HG03066 (cell line): ENCODE results near the gene PTGER1.

Experiments
- ATAC-seq: cut with Tn5 transposase; IDR thresholded peaks from one replicate; pipeline ENCODE4 v1.9.1; 2021; ENCODE audit warnings: low read depth; ENCODE audit not compliant: unreplicated experiment

The PTGER1 gene

DNA sequence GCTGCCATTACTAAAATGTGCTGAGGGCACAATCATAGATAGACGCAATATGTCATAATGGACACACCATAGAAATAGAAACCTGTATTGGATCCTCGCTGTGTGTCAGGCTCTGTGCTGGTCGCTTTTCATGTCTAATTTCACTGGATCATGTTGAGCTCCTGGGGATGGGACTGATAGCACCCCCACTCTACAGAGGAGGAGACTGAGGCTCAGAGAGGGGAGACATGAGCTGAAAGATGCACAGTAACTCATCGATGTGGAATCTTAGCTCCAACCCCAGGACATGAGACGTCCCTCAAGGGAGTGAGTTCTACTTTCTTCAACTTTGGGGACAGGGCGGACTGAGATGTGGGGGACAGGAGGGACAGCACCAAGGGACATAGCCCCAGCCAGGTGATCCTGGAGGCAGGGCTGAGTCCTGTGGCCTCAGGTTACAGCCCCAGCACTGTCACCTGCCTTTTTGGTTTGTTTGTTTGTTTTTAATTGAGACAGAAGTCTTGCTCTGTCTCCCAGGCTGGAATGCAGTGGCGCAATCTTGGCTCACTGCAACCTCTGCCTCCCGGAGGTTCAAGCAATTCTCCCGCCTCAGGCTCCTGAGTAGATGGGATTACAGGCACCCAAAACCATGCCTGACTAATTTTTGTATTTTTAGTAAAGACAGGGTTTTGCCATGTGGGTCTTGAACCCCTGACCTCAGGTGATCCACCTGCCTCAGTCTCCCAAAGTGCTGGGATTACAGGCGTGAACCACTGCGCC lies 27.4 kb upstream of the PTGER1 start:
- ATAC-seq, result no peak

DNA sequence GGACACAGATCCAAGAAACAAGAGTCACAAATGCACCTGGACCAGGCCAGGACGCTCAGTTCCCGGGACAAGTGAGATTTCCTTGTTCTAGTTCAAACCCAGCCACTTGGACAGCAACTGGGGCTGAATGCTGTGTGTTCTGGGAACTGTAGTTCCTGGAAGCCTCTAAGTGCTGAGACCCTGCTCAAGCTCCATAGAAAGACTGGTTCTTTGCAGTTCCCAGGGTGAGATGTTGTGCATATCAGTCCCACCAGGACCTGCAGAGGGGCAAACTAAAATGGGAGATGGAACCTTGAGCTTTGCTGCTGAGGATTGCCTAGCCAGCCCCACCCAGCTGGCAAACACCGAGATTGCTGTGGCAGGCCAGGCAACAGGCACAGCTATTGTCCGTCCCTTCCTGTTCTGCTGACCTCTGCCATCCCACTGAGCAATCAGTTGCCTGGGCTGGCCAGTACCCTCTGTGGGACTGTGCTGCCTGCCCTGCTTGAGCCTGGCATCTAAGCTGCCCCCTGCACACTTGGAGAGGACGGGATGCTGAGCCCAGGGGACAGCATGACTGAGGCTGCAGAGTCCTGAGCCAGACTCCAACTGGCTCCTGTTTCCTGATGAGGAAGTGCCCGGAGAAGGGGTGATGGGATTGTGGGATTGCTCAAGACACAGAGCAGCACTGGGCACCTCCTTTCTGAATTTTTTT lies 22.2 kb upstream of the PTGER1 start:
- no peak for ATAC-seq

DNA sequence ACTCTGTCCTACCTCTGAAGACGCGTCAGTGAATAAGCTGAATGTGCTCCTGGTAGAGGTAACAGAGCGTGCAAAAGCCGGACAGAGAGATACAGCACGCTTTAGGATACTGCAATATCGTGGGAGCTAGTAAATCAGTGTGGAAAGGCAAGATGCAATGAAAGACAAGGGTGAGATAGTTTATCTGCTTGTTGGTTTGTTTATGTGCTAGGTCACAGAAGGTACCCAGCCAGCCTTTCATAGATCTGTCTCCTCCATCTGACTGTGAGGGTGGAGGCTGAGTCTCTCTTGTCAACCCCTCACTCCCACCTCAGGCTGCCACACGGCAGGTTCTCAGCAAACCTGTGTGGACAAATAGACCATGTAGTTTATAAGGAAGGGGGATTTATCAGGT lies 21.7 kb upstream of the PTGER1 start:
- no peak for ATAC-seq

DNA sequence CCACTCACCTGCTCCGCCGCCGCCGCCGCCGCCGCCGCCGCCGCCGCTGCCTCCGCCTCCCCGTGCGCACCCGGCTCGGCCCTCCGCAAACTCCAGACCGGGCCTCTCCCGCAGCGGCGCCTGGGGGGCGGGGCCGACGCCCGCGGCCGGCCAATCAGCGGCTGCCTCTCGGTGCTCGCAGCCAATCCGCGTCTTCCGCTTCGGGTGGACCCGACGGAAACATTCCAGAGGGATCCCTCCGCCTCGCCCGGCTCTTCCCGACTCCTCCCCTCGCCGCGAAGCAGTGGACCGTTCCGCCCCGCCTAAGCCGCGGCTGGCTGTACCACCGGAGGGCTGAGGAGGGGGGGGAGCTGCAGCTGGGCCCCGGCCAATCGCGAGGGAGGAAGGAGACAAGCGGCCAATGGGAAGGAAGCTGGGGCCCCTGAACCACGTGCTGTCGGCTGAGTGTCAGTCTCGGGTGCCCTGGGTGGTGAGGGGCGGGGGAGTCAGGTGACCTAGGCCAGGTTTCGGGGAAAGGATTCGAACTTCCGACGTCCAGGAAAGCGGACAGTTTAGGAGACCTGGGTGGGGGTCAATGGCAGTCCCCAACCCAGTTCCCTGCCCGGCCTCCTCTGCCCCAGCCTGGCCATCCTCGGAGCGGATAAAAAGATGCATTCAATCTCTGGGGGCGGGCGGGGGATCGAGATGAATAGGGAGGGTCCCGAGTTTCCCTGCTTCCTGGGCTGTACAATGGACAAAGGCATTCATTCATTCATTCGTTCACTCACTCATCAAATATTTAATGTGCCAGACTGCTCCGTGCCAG lies 21.1 kb upstream of the PTGER1 start, which contains the start of gene GIPC1:
Gene GIPC1, minus strand, starts transcription at position 99 of the 805 bp plus-strand sequence. CDS start 13,151 bp downstream, outside the sequence.
- peak; percentile 58 for ATAC-seq

DNA sequence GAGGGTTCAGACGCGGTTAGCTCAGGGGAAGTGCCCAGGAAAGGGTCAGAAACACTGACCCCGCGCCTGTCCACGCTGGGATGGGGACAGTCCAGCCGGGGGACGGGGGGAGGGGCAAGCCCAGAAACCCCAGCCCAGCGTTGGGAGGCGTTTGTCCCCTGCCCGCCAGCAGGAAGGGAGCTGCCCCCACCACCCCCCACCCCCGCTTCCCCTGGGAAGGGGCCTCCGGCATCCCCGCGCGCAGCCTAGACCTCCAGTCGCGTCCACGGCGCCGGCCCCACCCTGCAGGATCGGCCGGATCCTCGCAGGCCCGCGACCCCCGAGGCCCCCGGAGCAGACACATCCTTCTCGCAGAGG lies 20.5 kb upstream of the PTGER1 start:
- no peak for ATAC-seq

DNA sequence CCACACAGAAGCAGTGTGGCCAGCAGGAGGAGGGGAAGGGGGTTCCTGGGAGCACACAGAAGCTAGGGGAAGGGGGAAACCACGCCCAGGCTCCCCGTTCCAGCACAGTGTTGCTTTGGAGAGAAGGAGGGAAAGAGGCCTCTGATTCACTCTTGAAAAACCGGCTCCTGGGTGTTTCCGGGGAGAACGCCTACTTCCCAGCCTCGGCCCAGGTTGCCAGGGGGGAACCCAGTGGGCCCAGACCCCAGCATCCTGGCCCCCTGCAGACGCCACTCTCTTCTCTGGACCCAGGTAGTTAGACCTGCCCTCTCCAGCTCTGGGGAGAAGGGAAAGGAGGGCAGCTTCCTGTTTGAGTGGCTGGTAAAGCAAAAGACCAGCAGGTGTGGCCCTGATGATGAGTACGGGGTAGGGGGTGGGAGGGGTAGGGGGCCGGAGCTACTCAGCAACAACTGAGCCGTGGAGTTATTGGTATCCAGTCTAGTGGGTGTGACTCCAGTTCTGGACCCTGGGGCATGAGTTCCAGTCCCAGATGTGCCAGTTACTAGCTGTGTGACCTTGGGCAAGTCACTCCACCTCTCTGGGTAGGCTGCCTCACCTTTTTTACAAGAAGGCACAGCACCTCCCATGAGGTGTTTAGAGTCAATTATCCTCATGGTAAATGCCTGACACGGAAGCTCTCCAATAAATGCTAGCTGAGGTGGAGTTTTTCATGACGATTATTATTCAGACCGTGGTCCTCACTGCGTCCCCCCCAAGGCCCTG lies 19.9 kb upstream of the PTGER1 start:
- ATAC-seq, result no peak

DNA sequence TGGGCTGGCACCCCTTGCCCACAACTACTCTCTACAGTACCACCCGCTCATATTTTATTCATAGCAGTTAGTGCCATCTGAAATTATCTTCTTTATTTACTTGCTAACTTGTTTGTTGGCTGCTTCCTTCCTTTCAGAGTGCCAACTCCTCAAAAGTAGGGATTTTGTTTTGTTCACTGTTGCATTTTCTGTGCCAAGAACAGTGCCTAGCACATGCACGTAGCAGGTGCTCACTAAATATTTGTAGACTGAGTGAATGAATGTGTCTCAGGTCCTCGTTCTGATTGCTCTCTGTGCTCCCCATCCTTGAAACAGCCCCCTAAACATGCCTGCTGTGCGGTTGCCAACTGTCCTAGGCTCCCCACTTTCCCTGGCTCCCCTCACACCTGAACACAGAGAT lies 19.3 kb upstream of the PTGER1 start:
- ATAC-seq, result no peak

DNA sequence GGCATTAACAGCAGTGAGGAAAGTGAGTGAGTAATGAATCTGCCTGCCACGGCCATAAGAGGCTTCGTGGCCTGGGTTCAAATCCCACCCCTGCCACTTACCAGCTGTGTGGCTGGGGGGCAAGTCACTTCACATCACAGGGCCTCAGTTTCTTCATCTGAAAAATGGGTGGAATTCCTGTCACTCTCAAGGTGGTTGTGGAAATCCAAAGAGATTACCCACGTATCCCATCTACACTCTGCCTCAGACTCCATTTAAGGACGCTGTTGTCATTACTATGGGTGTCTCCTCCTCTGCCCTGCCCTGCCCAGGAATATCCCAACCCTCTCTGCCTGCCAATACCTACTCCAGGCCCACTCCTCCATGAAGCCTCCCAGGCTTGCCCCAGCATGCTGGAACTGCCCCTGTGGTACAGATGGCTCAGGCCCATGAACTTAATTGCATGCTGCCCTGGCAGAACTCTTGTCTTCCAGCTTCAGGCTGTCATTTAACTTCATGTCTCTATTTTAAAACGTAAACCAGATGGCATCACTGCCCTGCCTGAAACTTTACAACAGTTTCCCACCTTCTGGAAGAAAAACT lies 17.7 kb upstream of the PTGER1 start:
- ATAC-seq, result no peak

DNA sequence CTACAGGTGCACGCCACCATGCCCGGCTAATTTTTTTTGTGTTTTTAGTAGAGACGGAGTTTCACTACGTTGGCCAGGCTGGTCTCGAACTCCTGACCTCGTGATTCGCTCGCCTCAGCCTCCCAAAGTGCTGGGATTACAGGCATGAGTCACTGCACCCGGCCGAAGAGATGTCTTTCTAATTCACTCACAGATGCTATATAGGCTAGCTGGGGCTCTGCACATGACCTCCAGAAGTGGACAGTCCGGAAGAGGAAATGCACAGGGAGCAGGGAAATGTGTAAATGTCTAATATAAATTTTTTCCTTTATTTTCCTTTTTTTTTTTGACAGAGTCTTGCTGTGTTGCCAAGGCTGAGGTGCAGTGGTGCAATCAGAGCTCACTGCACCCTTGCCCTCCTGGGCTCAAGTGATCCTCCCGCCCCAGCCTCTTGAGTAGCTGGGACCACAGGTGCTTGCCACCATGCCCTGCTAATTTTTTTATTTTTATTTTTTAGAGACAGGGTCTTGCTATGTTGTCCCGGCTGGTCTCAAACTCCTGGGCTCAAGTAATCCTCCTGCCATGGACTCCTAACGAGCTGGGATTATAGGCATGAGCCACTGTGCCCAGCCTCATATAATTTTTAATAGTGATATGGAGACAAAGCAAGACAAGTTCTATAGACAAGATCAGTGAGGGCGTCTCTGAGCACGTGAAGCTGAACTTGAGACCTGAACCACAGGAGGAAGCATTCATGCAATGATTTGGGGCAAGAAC lies 12.4 kb upstream of the PTGER1 start:
- ATAC-seq, result no peak

DNA sequence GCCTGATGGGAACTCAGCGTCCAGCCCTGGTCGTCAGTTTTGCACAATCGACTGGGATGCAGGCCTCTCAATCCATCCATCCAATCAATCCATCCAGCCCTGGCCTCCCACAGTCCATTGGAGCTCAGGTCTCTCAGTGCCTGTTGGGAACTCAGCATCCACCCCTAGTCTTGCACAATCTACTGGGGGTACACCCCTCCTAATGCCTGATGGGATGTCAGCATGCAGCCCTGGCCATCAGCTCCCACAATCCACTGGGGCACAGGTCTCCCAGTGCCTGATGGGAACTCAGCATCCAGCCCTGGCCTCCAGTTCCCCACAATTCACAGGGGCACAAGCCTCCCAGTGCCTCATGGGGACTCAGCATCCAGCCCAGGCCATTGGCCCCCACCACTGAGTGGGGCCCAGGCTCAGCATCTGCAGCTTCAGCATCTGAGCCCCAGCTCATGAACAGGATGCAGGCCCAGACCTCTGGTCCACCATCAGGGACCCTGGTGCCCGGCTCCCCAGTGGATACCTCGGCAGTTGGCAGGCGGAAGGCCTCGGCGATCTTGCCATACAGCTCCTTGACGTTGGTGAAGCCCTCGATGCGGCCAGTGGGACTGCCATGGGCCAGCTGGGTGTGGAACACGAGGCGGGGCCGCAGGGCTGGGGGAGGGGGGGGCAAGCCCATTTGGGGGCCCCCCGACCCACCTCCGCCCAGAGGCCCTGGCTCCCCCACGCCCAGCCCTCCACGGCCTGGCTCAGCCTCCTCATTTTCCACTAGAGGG lies 7.2 kb upstream of the PTGER1 start:
- no peak for ATAC-seq

DNA sequence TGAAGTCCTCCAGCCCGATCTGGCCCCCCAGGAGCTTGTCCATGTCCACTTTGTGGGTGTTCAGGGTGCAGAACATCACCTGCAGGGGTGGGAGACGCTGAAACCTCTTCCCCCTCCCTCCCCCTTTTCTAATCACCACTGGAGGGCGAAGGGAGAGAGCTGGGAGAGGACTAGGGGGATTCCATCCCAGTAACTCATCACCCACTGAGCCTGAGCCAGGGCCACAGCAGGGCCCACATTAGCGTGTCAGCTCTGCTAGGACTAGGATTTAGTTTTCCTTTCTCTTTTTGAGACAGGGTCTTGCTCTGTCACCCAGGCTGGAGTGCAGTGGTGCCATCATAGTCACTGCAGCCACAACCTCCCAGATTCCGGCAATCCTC lies 5.5 kb upstream of the PTGER1 start:
- no peak for ATAC-seq

DNA sequence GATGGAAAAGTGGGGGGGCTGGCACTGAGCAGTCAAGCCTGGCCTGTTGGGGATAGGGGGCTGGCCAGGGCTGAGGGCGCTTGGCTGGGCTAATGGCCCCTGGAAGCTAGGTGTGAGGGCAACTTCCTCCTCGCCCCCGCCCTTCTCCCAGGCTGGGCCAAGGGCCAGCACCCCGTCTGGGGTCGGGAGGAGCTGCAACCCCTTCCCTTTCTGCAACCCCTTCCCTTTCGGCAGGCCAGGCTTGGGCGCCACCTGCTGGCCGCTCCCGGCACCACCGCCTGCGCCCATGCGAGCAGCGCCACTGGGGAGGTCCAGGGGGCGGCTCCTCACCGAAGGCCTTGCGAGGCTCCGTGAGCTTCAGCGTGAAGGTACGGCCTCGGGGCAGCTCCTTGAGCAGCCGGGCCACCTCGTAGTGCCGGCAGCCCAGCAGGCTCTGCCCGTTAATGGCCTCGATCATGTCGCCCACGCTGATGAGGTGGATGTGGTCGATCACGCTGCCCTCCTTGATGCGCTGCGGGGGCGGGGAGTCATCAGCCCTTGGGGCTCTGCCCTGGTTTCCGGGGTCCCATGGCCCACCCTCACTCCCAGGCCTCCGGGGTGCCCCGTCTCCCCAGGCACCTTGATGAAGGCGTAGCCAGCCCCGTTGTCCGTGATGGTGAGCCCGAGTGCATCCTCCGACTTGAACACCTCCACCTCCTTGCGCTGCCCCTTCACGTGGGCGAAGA lies 5.0 kb upstream of the PTGER1 start:
- ATAC-seq, result no peak

DNA sequence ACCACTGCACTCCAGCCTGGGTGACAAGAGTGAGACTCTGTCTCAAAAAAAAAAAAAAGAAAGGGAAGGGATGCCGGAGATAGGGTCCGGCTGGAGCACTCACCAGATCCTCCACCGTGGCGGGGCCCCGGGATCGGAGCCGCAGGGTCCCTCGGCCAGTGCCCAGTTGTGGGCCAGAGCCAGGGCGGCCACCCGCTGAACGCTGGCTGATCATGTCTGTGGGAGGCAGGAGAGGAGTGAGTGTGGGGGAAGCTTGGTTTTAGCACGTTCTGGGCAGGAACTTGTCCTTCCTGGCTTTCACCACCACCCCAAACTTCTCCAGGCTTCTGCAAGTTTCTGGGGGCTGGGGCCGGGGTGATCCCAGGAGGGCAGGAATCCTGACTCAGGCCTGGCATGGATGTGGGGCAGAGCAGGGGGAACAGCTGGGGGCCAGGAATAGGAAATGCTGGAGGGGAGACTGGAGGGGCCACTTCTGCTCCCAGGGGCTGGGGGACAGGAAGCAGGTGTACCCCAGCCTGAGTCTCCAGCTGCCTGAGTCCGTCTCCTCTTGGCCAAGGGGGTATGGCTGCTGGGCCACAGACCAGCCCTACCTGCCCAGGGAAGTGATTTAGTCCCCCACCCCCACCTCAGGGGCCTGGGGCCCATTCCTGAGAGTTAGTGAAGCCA lies 4.3 kb upstream of the PTGER1 start:
- no peak for ATAC-seq

DNA sequence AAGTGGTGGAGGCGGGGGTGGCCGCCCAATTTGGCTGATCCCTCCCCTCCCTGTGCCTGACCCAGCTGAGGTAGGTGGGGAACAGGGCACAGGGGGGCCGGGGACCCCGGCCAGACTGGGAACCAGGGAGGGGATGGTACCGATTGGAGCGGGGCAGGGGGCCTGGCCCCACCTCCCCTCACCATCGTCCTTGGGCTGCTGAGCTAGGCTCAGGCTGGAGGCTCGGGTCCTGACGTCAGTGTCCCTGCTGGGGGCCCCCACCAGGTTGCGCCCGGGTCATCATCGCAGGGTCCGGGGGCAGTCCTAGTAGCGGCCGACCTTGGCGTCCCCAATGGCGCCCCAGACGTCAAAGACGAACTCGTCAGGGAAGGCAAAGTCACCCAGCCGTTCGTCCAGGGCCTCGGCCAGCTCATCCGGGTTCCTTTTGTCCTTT lies 3.0 kb upstream of the PTGER1 start:
- no peak for ATAC-seq

DNA sequence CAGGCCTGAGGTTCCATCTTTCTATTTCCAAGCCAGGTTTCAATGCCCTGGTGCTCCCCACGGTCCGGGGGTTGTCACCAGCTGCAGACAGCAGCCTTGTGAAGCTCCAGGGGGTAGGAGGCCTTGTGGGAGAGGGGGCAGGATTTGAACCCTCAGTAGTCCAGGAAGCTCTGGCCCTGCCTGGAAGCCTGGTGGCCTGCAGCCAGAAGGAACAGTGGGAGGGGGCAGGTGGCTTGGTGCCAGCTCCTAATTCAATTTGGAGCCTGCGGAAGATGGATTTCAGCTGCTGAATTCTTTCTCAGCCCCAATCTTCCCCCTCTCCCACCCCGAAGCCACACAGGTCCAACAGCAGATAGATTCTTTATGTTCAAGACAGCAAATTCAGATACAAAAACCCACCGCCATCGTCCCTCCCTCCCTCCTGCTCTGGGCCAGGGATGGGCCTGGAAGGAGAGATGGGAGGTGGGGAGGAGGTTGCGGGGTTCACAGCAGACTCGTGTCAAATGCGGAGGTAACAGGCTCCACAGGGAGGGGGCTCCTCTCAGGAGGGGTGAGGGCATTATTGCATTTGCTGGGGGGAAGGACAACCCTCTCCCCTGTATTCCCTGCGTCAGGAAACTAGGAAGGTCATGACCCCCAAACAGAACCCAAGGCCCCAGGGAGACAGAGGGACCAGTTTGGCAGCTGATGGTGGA lies 2.4 kb upstream of the PTGER1 start:
- no peak for ATAC-seq

DNA sequence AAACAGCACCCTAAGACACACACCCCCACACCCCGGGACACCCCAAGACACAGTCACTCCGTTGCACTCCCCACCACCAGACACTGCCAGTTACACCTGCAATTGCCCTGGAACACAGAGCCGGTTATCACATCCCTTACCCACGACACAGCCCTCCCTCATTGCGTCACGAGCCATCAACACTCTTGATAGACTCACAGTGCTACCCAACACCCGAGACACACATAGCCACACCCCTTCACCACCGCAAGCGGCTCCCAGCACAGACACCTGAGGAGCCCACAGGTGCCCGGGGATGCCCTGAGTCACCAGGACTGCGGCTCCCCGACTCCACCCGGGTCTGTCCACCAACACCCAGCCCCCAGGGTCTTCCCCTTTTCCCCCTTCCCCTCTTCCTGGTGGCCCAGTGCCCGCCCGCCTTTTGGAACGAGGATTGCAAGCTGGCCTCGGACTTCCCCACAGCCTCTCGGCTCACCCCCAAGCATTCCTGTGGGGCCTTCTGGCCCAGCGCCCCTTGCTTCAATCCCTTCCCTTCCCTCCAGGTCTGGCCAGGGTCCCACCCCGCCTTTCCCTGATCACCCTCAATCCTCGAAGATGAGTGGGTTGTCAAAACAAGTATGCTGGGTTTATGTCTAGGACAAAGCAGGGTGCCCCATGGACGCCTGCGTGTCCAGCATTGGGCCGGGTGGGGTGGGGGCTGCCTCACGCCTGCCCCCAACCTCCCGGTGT lies 1.7 kb upstream of the PTGER1 start:
- no peak for ATAC-seq

DNA sequence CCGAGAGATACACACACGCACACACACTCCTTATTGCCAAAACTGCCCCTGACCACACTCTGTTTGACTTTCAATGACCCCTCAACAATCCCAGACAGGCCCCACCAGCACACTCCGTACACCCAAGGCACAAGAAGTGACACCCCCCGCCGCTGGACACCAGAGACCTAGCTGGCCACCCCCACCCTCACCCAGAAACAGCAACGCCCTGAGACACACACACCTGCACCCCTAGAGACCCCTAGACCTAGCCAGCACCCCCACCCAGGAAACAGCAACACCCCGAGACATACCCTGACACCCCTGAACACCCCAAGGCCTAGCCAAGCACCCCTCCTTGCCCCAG lies 1.1 kb upstream of the PTGER1 start:
- no peak for ATAC-seq
